ENCODE results near the gene HELZ.

- TF ChIP-seq CTCF (conservative IDR thresholded peaks at IDR 0.05 in 1 of 2, IDR thresholded peaks at IDR 0.05 in 1 of 2; ENCODE audit: extremely low read depth in 1 of 2, insufficient read depth in 1 of 2, low read depth in 1 of 2, low read length in 2 of 2) (no peak), EZH2 (IDR thresholded peaks at IDR 0.05; ENCODE audit: borderline replicate concordance, low read length) (no peak)
These were observed 195.8 kb downstream of the HELZ start for GRCh38 chr17:67049025-67049739.

Measured in mammary epithelial cell (primary cell).